ENCODE measurements around the gene KYAT1.
A peak's percentile ranks its signal among the peaks of the same experiment; 100 is the strongest.
"Not testable (repeated sequence)": the region's sequence is repeated elsewhere in the genome, so short reads cannot be mapped to it uniquely, and the experiment has no call there.

Gene KYAT1

GRCh38 chr9:128820665-128821583, 60.8 kb downstream of the KYAT1 start:
- DNase-seq, result no peak

- peak in 14 of 51 donors; percentile 6 to 45 (median 18) for DNase-seq
Measured at GRCh38 chr9:128819716-128820664, 61.8 kb downstream of the KYAT1 start.

GRCh38 chr9:128818839-128819715, 62.7 kb downstream of the KYAT1 start:
- DNase-seq, result peak in 29 of 51 donors; percentile 7 to 72 (median 47)

- DNase-seq, result peak; percentile 77 to 99 (median 96)
Measured at GRCh38 chr9:128818099-128818838, 63.5 kb downstream of the KYAT1 start, which contains the start of gene ENDOG. Gene ENDOG, plus strand, starts transcription at chr9:128818500. Its CDS starts 185 bp downstream, at chr9:128818685.

GRCh38 chr9:128810873-128811272, 70.9 kb downstream of the KYAT1 start:
- DNase-seq, result no peak

- DNase-seq, result no peak
Measured at GRCh38 chr9:128809831-128810230, 71.9 kb downstream of the KYAT1 start.

GRCh38 chr9:128809036-128809599, 72.6 kb downstream of the KYAT1 start:
- DNase-seq, result no peak

- no peak for DNase-seq
Measured at GRCh38 chr9:128808543-128808942, 73.2 kb downstream of the KYAT1 start.

GRCh38 chr9:128807827-128808226, 73.9 kb downstream of the KYAT1 start:
- DNase-seq, result no peak

GRCh38 chr9:128805661-128806060, 76.1 kb downstream of the KYAT1 start:
- peak in 35 of 51 donors; percentile 13 to 73 (median 44) for DNase-seq

- no peak for DNase-seq
Measured at GRCh38 chr9:128802482-128802881, 79.3 kb downstream of the KYAT1 start.

GRCh38 chr9:128800061-128800460, 81.7 kb downstream of the KYAT1 start:
- DNase-seq, result no peak

GRCh38 chr9:128798896-128799295, 82.9 kb downstream of the KYAT1 start:
- DNase-seq, result no peak

GRCh38 chr9:128794961-128795360, 86.8 kb downstream of the KYAT1 start:
- DNase-seq, result not testable (repeated sequence)

GRCh38 chr9:128792978-128793686, 88.6 kb downstream of the KYAT1 start:
- no peak for DNase-seq

- no peak for DNase-seq
Measured at GRCh38 chr9:128792134-128792533, 89.6 kb downstream of the KYAT1 start.

- DNase-seq, result no peak
Measured at GRCh38 chr9:128790536-128790935, 91.2 kb downstream of the KYAT1 start.

- no peak for DNase-seq
Measured at GRCh38 chr9:128788445-128788844, 93.3 kb downstream of the KYAT1 start.

- peak in 2 of 51 donors; percentile 19 to 39 for DNase-seq
Measured at GRCh38 chr9:128787659-128788058, 94.1 kb downstream of the KYAT1 start.
